ENCODE data around the gene SH2D1B. TPM values are rescaled to one million over a fixed set of nuclear protein-coding genes. Genes with fewer than 3 reads are reported as not detected.

SH2D1B gene
- total and polyA plus RNA-seq, 10 of the 15 experiments (the other 5 are each of a cell fraction or from before 2014, with no cell fraction given), result 0.18 TPM; not detected in 9

DNA sequence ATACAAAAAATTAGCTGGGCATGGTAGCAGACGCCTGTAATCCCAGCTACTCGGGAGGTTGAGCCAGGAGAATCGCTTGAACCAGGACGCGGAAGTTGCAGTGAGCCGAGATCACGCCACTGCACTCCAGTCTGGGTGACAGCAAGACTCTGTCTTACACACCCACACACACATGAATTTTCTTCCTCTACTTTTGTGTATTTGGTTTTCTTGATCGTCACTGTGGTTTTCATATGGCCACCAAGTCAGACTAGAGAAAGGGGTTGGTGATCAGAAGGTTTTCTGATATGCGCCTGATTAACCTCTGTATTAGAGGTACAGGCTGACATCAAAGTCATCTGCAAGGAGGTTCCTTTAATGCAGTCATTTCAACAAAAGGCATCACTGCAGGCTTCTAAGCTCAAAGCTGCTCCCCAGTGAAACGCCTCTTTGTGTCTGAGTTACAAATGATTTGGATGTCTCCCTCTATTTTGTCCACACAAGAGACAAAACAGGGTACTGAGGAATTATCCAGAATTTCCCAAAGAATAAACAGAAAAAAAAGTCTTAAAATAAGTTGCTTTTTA, 11.1 kb downstream of the SH2D1B start:
- ATAC-seq (no peak), DNase-seq (ENCODE audit: low read depth, low spot score) (no peak), FAIRE-seq (no peak)
- Histone ChIP-seq H3K79me2 (ENCODE audit: control insufficient read depth, insufficient read depth, low read length) (no peaks in the 10 kb centered on the region), H2AFZ (ENCODE audit: control insufficient read depth, low read depth, low read length) (no peak overlapping the region), H3K4me1 (ENCODE audit: control insufficient read depth, insufficient read depth, low read length) (no peaks in the 10 kb centered on the region), H3K27me3 (replicated peaks in 1 of 2; ENCODE audit: control insufficient read depth in 2 of 2, insufficient read depth in 2 of 2, low read length in 1 of 2) (peaks cover 0 to 5% of the 10 kb centered on the region in 2 experiments; a peak in 3 of 4 replicates), H3K4me2 (ENCODE audit: control insufficient read depth, insufficient read depth) (no peak overlapping the region), H4K20me1 (ENCODE audit: control insufficient read depth, insufficient read depth) (no peaks in the 10 kb centered on the region), H3K9me3 (replicated peaks; ENCODE audit: control insufficient read depth, insufficient read depth, low read length) (no peaks in the 10 kb centered on the region), H3K9ac (ENCODE audit: control insufficient read depth, insufficient read depth, low read length) (no peak overlapping the region), H3K36me3 (ENCODE audit: control insufficient read depth in 2 of 2, insufficient read depth in 2 of 2, low read length in 1 of 2) (no peaks in the 10 kb centered on the region), H3K27ac (ENCODE audit: control insufficient read depth, insufficient read depth) (no peak overlapping the region), H3K4me3 (no peak overlapping the region)
- TF ChIP-seq MTA3 (IDR thresholded peaks at IDR 0.05; ENCODE audit: borderline replicate concordance, low read length), result no peak
- no peak for TF ChIP-seq FOS (IDR thresholded peaks at IDR 0.05; ENCODE audit: borderline replicate concordance, extremely low read depth, insufficient read length)
- no peak for TF ChIP-seq STAT1 (conservative IDR thresholded peaks at IDR 0.05)
- TF ChIP-seq ZNF217 (IDR thresholded peaks at IDR 0.05), result no peak
- no peak for TF ChIP-seq CBX3 (IDR thresholded peaks at IDR 0.05; ENCODE audit: borderline replicate concordance, low read depth)
- no peak for TF ChIP-seq SREBF2 (IDR thresholded peaks at IDR 0.05; ENCODE audit: low read length)
- no peak for TF ChIP-seq RAD21 (IDR thresholded peaks at IDR 0.05; ENCODE audit: insufficient read depth, low read depth, low read length)
- TF ChIP-seq RELA (IDR thresholded peaks at IDR 0.05; ENCODE audit: borderline replicate concordance, partially characterized antibody), result no peak
- TF ChIP-seq EED (IDR thresholded peaks at IDR 0.05; ENCODE audit: low read depth), result no peak
- no peak for TF ChIP-seq KLF5 (IDR thresholded peaks at IDR 0.05; ENCODE audit: partially characterized antibody)
- TF ChIP-seq, protein P1, sequence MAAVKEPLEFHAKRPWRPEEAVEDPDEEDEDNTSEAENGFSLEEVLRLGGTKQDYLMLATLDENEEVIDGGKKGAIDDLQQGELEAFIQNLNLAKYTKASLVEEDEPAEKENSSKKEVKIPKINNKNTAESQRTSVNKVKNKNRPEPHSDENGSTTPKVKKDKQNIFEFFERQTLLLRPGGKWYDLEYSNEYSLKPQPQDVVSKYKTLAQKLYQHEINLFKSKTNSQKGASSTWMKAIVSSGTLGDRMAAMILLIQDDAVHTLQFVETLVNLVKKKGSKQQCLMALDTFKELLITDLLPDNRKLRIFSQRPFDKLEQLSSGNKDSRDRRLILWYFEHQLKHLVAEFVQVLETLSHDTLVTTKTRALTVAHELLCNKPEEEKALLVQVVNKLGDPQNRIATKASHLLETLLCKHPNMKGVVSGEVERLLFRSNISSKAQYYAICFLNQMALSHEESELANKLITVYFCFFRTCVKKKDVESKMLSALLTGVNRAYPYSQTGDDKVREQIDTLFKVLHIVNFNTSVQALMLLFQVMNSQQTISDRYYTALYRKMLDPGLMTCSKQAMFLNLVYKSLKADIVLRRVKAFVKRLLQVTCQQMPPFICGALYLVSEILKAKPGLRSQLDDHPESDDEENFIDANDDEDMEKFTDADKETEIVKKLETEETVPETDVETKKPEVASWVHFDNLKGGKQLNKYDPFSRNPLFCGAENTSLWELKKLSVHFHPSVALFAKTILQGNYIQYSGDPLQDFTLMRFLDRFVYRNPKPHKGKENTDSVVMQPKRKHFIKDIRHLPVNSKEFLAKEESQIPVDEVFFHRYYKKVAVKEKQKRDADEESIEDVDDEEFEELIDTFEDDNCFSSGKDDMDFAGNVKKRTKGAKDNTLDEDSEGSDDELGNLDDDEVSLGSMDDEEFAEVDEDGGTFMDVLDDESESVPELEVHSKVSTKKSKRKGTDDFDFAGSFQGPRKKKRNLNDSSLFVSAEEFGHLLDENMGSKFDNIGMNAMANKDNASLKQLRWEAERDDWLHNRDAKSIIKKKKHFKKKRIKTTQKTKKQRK (IDR thresholded peaks at IDR 0.05; ENCODE audit: low read depth, low read length), result no peak
- no peak for TF ChIP-seq TCF12 (IDR thresholded peaks at IDR 0.05; ENCODE audit: low read depth, low read length)
- no peak for TF ChIP-seq BMI1 (IDR thresholded peaks at IDR 0.05; ENCODE audit: borderline replicate concordance)
- TF ChIP-seq SMAD1 (IDR thresholded peaks at IDR 0.05; ENCODE audit: low read depth, partially characterized antibody), result no peak
- TF ChIP-seq RAD51 (IDR thresholded peaks at IDR 0.05), result no peak
- TF ChIP-seq POU2F2 (IDR thresholded peaks at IDR 0.05; ENCODE audit: borderline replicate concordance, low read depth, low read length), result no peak
- intact Hi-C loops (cut with micrococcal nuclease; ENCODE audit: unreplicated experiment), result no loop called here
- no TSS peak for BruUV-seq (replicated peaks)
- in situ Hi-C loops (cut with MboI), result no loop called here
- WGBS (ENCODE audit: insufficient coverage, insufficient replicate concordance, low lambda C conversion rate, missing lambda C conversion rate), result 61% methylated on average over 10 of the region's 10 CpGs
- ChIA-PET RAD21 (ENCODE audit: unreplicated experiment) (interaction anchor here (1.2 kb wide), 1 partner anchor 41 kb away, joined by 4 read pairs; no protein-coding TSS in a partner anchor), SMC1A (ENCODE audit: uncharacterized antibody, unreplicated experiment) (no interaction called here), POLR2A (no interaction called here), CTCF (interaction anchor here (1.0 kb wide), 1 partner anchor 453 kb away, joined by 5 read pairs; no protein-coding TSS in a partner anchor)
